ENCODE data around the gene MALRD1.

MALRD1 gene

GRCh38 chr10:19595212-19595845 is 546.7 kb downstream of the MALRD1 start:
- Histone ChIP-seq H3K36me3 (ENCODE audit: insufficient read depth, low read length) (no peaks in the 10 kb centered on the region), H3K4me3 (ENCODE audit: low read depth, low read length, poor library complexity, severe bottlenecking) (no peak overlapping the region), H3K4me2 (ENCODE audit: low read length) (no peak overlapping the region), H3F3A (ENCODE audit: insufficient read depth, low read length) (no peaks in the 10 kb centered on the region), H2AFZ (ENCODE audit: low read length) (no peak overlapping the region), H4K20me1 (ENCODE audit: insufficient read depth, low read length) (no peaks in the 10 kb centered on the region), H3K9ac (ENCODE audit: low read length) (no peak overlapping the region), H3K9me3 (ENCODE audit: low read length) (no peaks in the 10 kb centered on the region), H3K27me3 (ENCODE audit: insufficient read depth, low read length) (no peaks in the 10 kb centered on the region), H3K79me2 (ENCODE audit: insufficient read depth, low read length) (no peaks in the 10 kb centered on the region), H3K9me2 (ENCODE audit: low read depth, low read length) (no peaks in the 10 kb centered on the region), H3K27ac (ENCODE audit: low read depth, low read length, poor library complexity, severe bottlenecking) (no peak overlapping the region), H3K4me1 (ENCODE audit: insufficient read depth, low read length, severe bottlenecking) (no peaks in the 10 kb centered on the region)
- TF ChIP-seq EZH2 (IDR thresholded peaks at IDR 0.05; ENCODE audit: borderline replicate concordance, low read length): no peak
- no peak for TF ChIP-seq CTCF (IDR thresholded peaks at IDR 0.05; ENCODE audit: low read length)

GRCh38 chr10:19605806-19606205 is 557.2 kb downstream of the MALRD1 start:
- no peaks in the 10 kb centered on the region for H3K4me1 ChIP-seq (ENCODE audit: insufficient read depth, low read length, severe bottlenecking)
- TF ChIP-seq EZH2 (IDR thresholded peaks at IDR 0.05; ENCODE audit: borderline replicate concordance, low read length) (no peak), CTCF (IDR thresholded peaks at IDR 0.05; ENCODE audit: low read length) (no peak)
- H3K27me3 ChIP-seq (ENCODE audit: insufficient read depth, low read length): no peaks in the 10 kb centered on the region
- no peaks in the 10 kb centered on the region for H3K79me2 ChIP-seq (ENCODE audit: insufficient read depth, low read length)
- no peak overlapping the region for H3K27ac ChIP-seq (ENCODE audit: low read depth, low read length, poor library complexity, severe bottlenecking)
- no peaks in the 10 kb centered on the region for H4K20me1 ChIP-seq (ENCODE audit: insufficient read depth, low read length)
- H3F3A ChIP-seq (ENCODE audit: insufficient read depth, low read length): no peaks in the 10 kb centered on the region
- no peak overlapping the region for H3K4me3 ChIP-seq (ENCODE audit: low read depth, low read length, poor library complexity, severe bottlenecking)
- no peaks in the 10 kb centered on the region for H3K9me3 ChIP-seq (ENCODE audit: low read length)
- H3K4me2 ChIP-seq (ENCODE audit: low read length): no peak overlapping the region
- H2AFZ ChIP-seq (ENCODE audit: low read length): no peak overlapping the region
- H3K9me2 ChIP-seq (ENCODE audit: low read depth, low read length): no peaks in the 10 kb centered on the region
- H3K9ac ChIP-seq (ENCODE audit: low read length): no peak overlapping the region
- no peaks in the 10 kb centered on the region for H3K36me3 ChIP-seq (ENCODE audit: insufficient read depth, low read length)

- H3K4me3 ChIP-seq (ENCODE audit: low read depth, low read length, poor library complexity, severe bottlenecking): no peak overlapping the region
- no peaks in the 10 kb centered on the region for H3K9me3 ChIP-seq (ENCODE audit: low read length)
- H2AFZ ChIP-seq (ENCODE audit: low read length): no peak overlapping the region
- H3F3A ChIP-seq (ENCODE audit: insufficient read depth, low read length): no peaks in the 10 kb centered on the region
- H3K36me3 ChIP-seq (ENCODE audit: insufficient read depth, low read length): no peaks in the 10 kb centered on the region
- H3K9me2 ChIP-seq (ENCODE audit: low read depth, low read length): no peaks in the 10 kb centered on the region
- TF ChIP-seq CTCF (IDR thresholded peaks at IDR 0.05; ENCODE audit: low read length) (no peak), EZH2 (IDR thresholded peaks at IDR 0.05; ENCODE audit: borderline replicate concordance, low read length) (no peak)
- no peaks in the 10 kb centered on the region for H3K4me1 ChIP-seq (ENCODE audit: insufficient read depth, low read length, severe bottlenecking)
- H4K20me1 ChIP-seq (ENCODE audit: insufficient read depth, low read length): no peaks in the 10 kb centered on the region
- H3K9ac ChIP-seq (ENCODE audit: low read length): no peak overlapping the region
- no peak overlapping the region for H3K27ac ChIP-seq (ENCODE audit: low read depth, low read length, poor library complexity, severe bottlenecking)
- no peaks in the 10 kb centered on the region for H3K79me2 ChIP-seq (ENCODE audit: insufficient read depth, low read length)
- no peaks in the 10 kb centered on the region for H3K27me3 ChIP-seq (ENCODE audit: insufficient read depth, low read length)
- no peak overlapping the region for H3K4me2 ChIP-seq (ENCODE audit: low read length)
These were observed 558.4 kb downstream of the MALRD1 start for GRCh38 chr10:19606968-19607367.

Data from OCI-LY1 (cell line).